Mesenchymal stem cell (in vitro differentiated cells and primary cell): ENCODE results near the gene IGSF21.

ENCODE experiments used
- DNase-seq: peaks from one replicate; pipeline ENCODE4 v3.0.0-alpha.2; 2013
- H2AFZ ChIP-seq: one replicate; pipeline ENCODE4 v1.6.1; 2013; ENCODE audit warnings: low read depth, mild to moderate bottlenecking, control low read depth, inconsistent platforms, low read length, moderate library complexity
- H2AK5ac ChIP-seq: 2 replicates; pipeline ENCODE4 v1.6.1; 2013; ENCODE audit warnings: low read length, moderate library complexity, mild to moderate bottlenecking, inconsistent platforms; ENCODE audit not compliant: severe bottlenecking
- H2BK120ac ChIP-seq: one replicate; pipeline ENCODE4 v1.6.1; 2013; ENCODE audit warnings: low read depth, mild to moderate bottlenecking, inconsistent platforms, low read length, moderate library complexity
- H2BK12ac ChIP-seq, 2 experiments: one replicate each; pipeline ENCODE4 v1.6.1; 2013; ENCODE audit warnings: inconsistent platforms in 2 of 2, low read length in 2 of 2, mild to moderate bottlenecking in 2 of 2, moderate library complexity in 2 of 2, control low read depth in 1 of 2
- H2BK15ac ChIP-seq: one replicate; pipeline ENCODE4 v1.6.1; 2013; ENCODE audit warnings: mild to moderate bottlenecking, low read depth, inconsistent platforms; ENCODE audit not compliant: poor library complexity, severe bottlenecking
- H2BK5ac ChIP-seq: 2 replicates; pipeline ENCODE4 v1.6.1; 2013; ENCODE audit warnings: low read depth, mild to moderate bottlenecking, low read length, control low read depth, inconsistent platforms; ENCODE audit not compliant: poor library complexity, severe bottlenecking
- H3K14ac ChIP-seq, 2 experiments: one replicate each; pipeline ENCODE4 v1.6.1; 2013; ENCODE audit warnings: inconsistent platforms in 2 of 2, low read length in 2 of 2, control low read depth in 1 of 2, mild to moderate bottlenecking in 1 of 2, moderate library complexity in 1 of 2
- H3K18ac ChIP-seq, 2 experiments: one replicate each; pipeline ENCODE4 v1.6.1; 2013; ENCODE audit warnings: inconsistent platforms in 2 of 2, low read length in 2 of 2, control low read depth in 1 of 2, low read depth in 1 of 2, mild to moderate bottlenecking in 1 of 2
- H3K23ac ChIP-seq, 2 experiments: one replicate each; pipeline ENCODE4 v1.6.1; 2013; ENCODE audit warnings: inconsistent platforms in 2 of 2, low read length in 2 of 2, mild to moderate bottlenecking in 2 of 2, moderate library complexity in 2 of 2, control low read depth in 1 of 2
- H3K27ac ChIP-seq: 2 replicates; pipeline ENCODE4 v1.5.1; 2013; ENCODE audit warnings: mild to moderate bottlenecking, moderate library complexity, low read length, control low read depth, inconsistent platforms; ENCODE audit not compliant: poor library complexity, severe bottlenecking
- H3K27me3 ChIP-seq, 2 experiments: 2 replicates each; pipeline versions ENCODE4 v1.6.1 to v1.7.0; 2013; ENCODE audit warnings: low read length in 2 of 2, mild to moderate bottlenecking in 2 of 2, moderate library complexity in 2 of 2, control low read depth in 1 of 2, inconsistent platforms in 1 of 2; ENCODE audit not compliant: control insufficient read depth in 1 of 2, insufficient read depth in 1 of 2
- H3K36me3 ChIP-seq, 2 experiments: 2 replicates each; pipeline versions ENCODE4 v1.6.1 to v1.7.0; 2013; ENCODE audit warnings: low read length in 2 of 2, control low read depth in 1 of 2, inconsistent platforms in 1 of 2, low read depth in 1 of 2, mild to moderate bottlenecking in 1 of 2; ENCODE audit not compliant: insufficient read depth in 2 of 2, control insufficient read depth in 1 of 2
- H3K4ac ChIP-seq, 2 experiments: one replicate each; pipeline ENCODE4 v1.6.1; 2013; ENCODE audit warnings: inconsistent platforms in 2 of 2, low read length in 2 of 2, mild to moderate bottlenecking in 2 of 2, moderate library complexity in 2 of 2, control low read depth in 1 of 2, low read depth in 1 of 2
- H3K4me1 ChIP-seq: 2 replicates; pipeline ENCODE4 v1.6.1; 2013; ENCODE audit warnings: low read depth, low read length, control low read depth; ENCODE audit not compliant: control insufficient read depth, insufficient read depth
- H3K4me2 ChIP-seq: 2 replicates; pipeline ENCODE4 v1.6.1; 2013; ENCODE audit warnings: low read length, mild to moderate bottlenecking, inconsistent platforms; ENCODE audit not compliant: poor library complexity, severe bottlenecking
- H3K4me3 ChIP-seq, 2 experiments: 2 replicates each; pipeline versions ENCODE4 v1.5.1 to v1.7.0; 2013; ENCODE audit warnings: low read length in 2 of 2, mild to moderate bottlenecking in 2 of 2, control low read depth in 1 of 2, low read depth in 1 of 2; ENCODE audit not compliant: insufficient read depth in 1 of 2
- H3K79me1 ChIP-seq: replicated peaks from 2 replicates; pipeline ENCODE4 v1.6.1; 2013; ENCODE audit warnings: mild to moderate bottlenecking, control low read depth, low read length, inconsistent platforms; ENCODE audit not compliant: poor library complexity, severe bottlenecking
- H3K9ac ChIP-seq: 2 replicates; pipeline ENCODE4 v1.7.0; 2013; ENCODE audit warnings: mild to moderate bottlenecking, low read length, moderate library complexity
- H3K9me3 ChIP-seq: 2 replicates; pipeline ENCODE4 v1.7.0; 2013; ENCODE audit warnings: mild to moderate bottlenecking, low read length; ENCODE audit not compliant: control insufficient read depth
- H4K8ac ChIP-seq: one replicate; pipeline ENCODE4 v1.6.1; 2013; ENCODE audit warnings: inconsistent platforms, mild to moderate bottlenecking, low read length, moderate library complexity
- H4K91ac ChIP-seq: one replicate; pipeline ENCODE4 v1.6.1; 2013; ENCODE audit warnings: mild to moderate bottlenecking, low read length, inconsistent platforms
- WGBS: methylation state at CpG from one replicate; pipeline ENCODE4 v1.1.7; 2013; ENCODE audit warnings: mixed read lengths; 5-methylcytosine and 5-hydroxymethylcytosine counted together

The IGSF21 gene

DNA sequence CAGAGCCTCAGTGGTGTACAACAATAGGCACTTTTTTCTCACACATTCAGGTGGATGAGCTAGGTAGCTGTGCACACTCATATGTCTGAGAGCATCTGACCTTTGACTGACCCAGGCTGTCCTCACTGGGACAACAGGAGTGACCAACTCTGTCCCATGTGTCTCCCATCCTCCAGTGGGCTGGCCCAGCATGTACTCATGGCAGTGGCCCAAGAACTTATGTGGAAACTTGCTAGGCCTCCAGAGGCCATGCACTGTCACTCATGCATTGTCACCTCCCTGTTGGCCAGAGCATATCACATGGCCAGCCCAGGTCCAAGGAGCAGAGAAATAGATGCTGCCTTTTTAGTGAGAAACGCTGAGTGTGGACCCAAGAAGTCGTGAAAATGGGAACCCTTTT lies 158.8 kb downstream of the IGSF21 start:
- no peak overlapping the region for H2BK15ac ChIP-seq
- H2AK5ac ChIP-seq: no peak overlapping the region
- no peak overlapping the region for H3K4me3 ChIP-seq
- no peak overlapping the region for H2BK12ac ChIP-seq
- no peak overlapping the region for H3K18ac ChIP-seq
- no peak overlapping the region for H3K4ac ChIP-seq
- H2BK5ac ChIP-seq: no peak overlapping the region
- no peak overlapping the region for H3K23ac ChIP-seq
- no peak overlapping the region for H3K14ac ChIP-seq
- H3K27ac ChIP-seq: no peak overlapping the region
- WGBS: 49% methylated on average over 2 of the region's 2 CpGs
- no peaks in the 10 kb centered on the region for H3K36me3 ChIP-seq
- no peaks in the 10 kb centered on the region for H3K4me1 ChIP-seq
- no peak for DNase-seq
- no peak overlapping the region for H2BK120ac ChIP-seq
- no peak overlapping the region for H3K9ac ChIP-seq
- no peaks in the 10 kb centered on the region for H3K9me3 ChIP-seq
- no peak overlapping the region for H3K4me2 ChIP-seq
- no peak overlapping the region for H2AFZ ChIP-seq
- no peak overlapping the region for H4K8ac ChIP-seq
- peaks cover 0 to 44% of the 10 kb centered on the region in 2 experiments for H3K27me3 ChIP-seq
- no peaks in the 10 kb centered on the region for H3K79me1 ChIP-seq
- H4K91ac ChIP-seq: no peak overlapping the region

GRCh38 chr1:18271336-18271735 lies 163.7 kb downstream of the IGSF21 start:
- 92% methylated on average over 2 of the region's 2 CpGs for WGBS
- H4K91ac ChIP-seq: no peak overlapping the region
- H2AK5ac ChIP-seq: no peak overlapping the region
- no peak overlapping the region for H3K14ac ChIP-seq
- H2BK120ac ChIP-seq: no peak overlapping the region
- H3K18ac ChIP-seq: no peak overlapping the region
- no peak overlapping the region for H2BK12ac ChIP-seq
- H3K79me1 ChIP-seq: no peaks in the 10 kb centered on the region
- H3K36me3 ChIP-seq: no peaks in the 10 kb centered on the region
- H2BK5ac ChIP-seq: no peak overlapping the region
- no peak overlapping the region for H3K27ac ChIP-seq
- no peaks in the 10 kb centered on the region for H3K9me3 ChIP-seq
- no peak overlapping the region for H4K8ac ChIP-seq
- H3K4me2 ChIP-seq: no peak overlapping the region
- no peak overlapping the region for H2AFZ ChIP-seq
- no peak overlapping the region for H2BK15ac ChIP-seq
- H3K4ac ChIP-seq: no peak overlapping the region
- H3K23ac ChIP-seq: no peak overlapping the region
- no peak for DNase-seq
- no peak overlapping the region for H3K4me3 ChIP-seq
- H3K4me1 ChIP-seq: no peaks in the 10 kb centered on the region
- peaks cover 0 to 6% of the 10 kb centered on the region in 2 experiments for H3K27me3 ChIP-seq
- H3K9ac ChIP-seq: no peak overlapping the region

- Histone ChIP-seq H3K4ac (no peak overlapping the region), H4K91ac (no peak overlapping the region), H2BK120ac (no peak overlapping the region), H2BK5ac (no peak overlapping the region), H3K4me2 (no peak overlapping the region), H3K27me3 (peaks cover 0 to 24% of the 10 kb centered on the region in 2 experiments), H2BK12ac (no peak overlapping the region), H3K18ac (no peak overlapping the region), H3K23ac (no peak overlapping the region), H4K8ac (no peak overlapping the region), H2AFZ (no peak overlapping the region), H3K14ac (no peak overlapping the region), H3K36me3 (no peaks in the 10 kb centered on the region), H3K79me1 (no peaks in the 10 kb centered on the region), H2AK5ac (no peak overlapping the region), H3K27ac (no peak overlapping the region), H3K9me3 (no peaks in the 10 kb centered on the region), H2BK15ac (no peak overlapping the region), H3K4me1 (no peaks in the 10 kb centered on the region), H3K4me3 (no peak overlapping the region), H3K9ac (no peak overlapping the region)
- 47% methylated on average over 5 of the region's 5 CpGs for WGBS
- no peak for DNase-seq
Measured at GRCh38 chr1:18278946-18279345, 171.3 kb downstream of the IGSF21 start.

GRCh38 chr1:18279351-18280074 lies 171.9 kb downstream of the IGSF21 start:
- peaks cover 0 to 29% of the 10 kb centered on the region in 2 experiments for H3K27me3 ChIP-seq
- H3K36me3 ChIP-seq: no peaks in the 10 kb centered on the region
- H3K9me3 ChIP-seq: no peaks in the 10 kb centered on the region
- no peak overlapping the region for H4K91ac ChIP-seq
- no peak overlapping the region for H3K4ac ChIP-seq
- no peak overlapping the region for H3K9ac ChIP-seq
- no peak overlapping the region for H2AK5ac ChIP-seq
- no peak overlapping the region for H2AFZ ChIP-seq
- no peak overlapping the region for H3K27ac ChIP-seq
- H4K8ac ChIP-seq: no peak overlapping the region
- H2BK5ac ChIP-seq: no peak overlapping the region
- no peak overlapping the region for H3K14ac ChIP-seq
- H3K79me1 ChIP-seq: no peaks in the 10 kb centered on the region
- DNase-seq: no peak
- no peak overlapping the region for H2BK15ac ChIP-seq
- H3K23ac ChIP-seq: no peak overlapping the region
- H3K18ac ChIP-seq: no peak overlapping the region
- H2BK12ac ChIP-seq: no peak overlapping the region
- 85% methylated on average over 15 of the region's 15 CpGs for WGBS
- no peak overlapping the region for H3K4me2 ChIP-seq
- no peak overlapping the region for H2BK120ac ChIP-seq
- H3K4me1 ChIP-seq: no peaks in the 10 kb centered on the region
- H3K4me3 ChIP-seq: no peak overlapping the region
